Loucy (cell line): ENCODE data around the gene GOT1.

ENCODE experiments used
- H2AFZ ChIP-seq: fragments of 200-600 bp; sonication (generic); 2 replicates; pipeline ENCODE4 v1.6.0; 2016; ENCODE audit warnings: antibody characterized with exemption, mild to moderate bottlenecking, low read length, moderate library complexity
- H3F3A ChIP-seq: fragments of 200-600 bp; 2 replicates; pipeline ENCODE4 v1.6.0; 2016; ENCODE audit warnings: antibody characterized with exemption, low read depth, mild to moderate bottlenecking
- H3K27me3 ChIP-seq: fragments of 200-600 bp; sonication (generic); 2 replicates; pipeline ENCODE4 v1.6.1; 2014; ENCODE audit warnings: low read length, mild to moderate bottlenecking; ENCODE audit not compliant: insufficient read depth, poor library complexity, severe bottlenecking
- H3K36me3 ChIP-seq: fragments of 200-600 bp; sonication (generic); 2 replicates; pipeline ENCODE4 v1.6.1; 2016; ENCODE audit warnings: low read length; ENCODE audit not compliant: insufficient read depth
- H3K4me1 ChIP-seq: fragments of 200-600 bp; sonication (generic); 2 replicates; pipeline ENCODE4 v1.5.1; 2014; ENCODE audit warnings: low read length, mild to moderate bottlenecking; ENCODE audit not compliant: insufficient read depth, poor library complexity, severe bottlenecking
- H3K4me2 ChIP-seq: fragments of 200-600 bp; sonication (generic); 2 replicates; pipeline ENCODE4 v1.6.0; 2014; ENCODE audit warnings: antibody characterized with exemption, low read length, low read depth, mild to moderate bottlenecking; ENCODE audit not compliant: poor library complexity, severe bottlenecking
- H3K4me3 ChIP-seq: fragments of 200-600 bp; sonication (generic); 2 replicates; pipeline ENCODE4 v1.5.1; 2014; ENCODE audit warnings: low read length, mild to moderate bottlenecking, mixed read lengths; ENCODE audit not compliant: poor library complexity, severe bottlenecking
- H3K79me2 ChIP-seq: fragments of 200-600 bp; sonication (generic); 2 replicates; pipeline ENCODE4 v1.6.1; 2014; ENCODE audit warnings: low read length; ENCODE audit not compliant: insufficient read depth
- H3K9ac ChIP-seq: fragments of 200-600 bp; sonication (generic); 2 replicates; pipeline ENCODE4 v1.6.0; 2014; ENCODE audit warnings: mild to moderate bottlenecking, low read depth, low read length, moderate library complexity; ENCODE audit not compliant: poor library complexity, severe bottlenecking
- H3K9me2 ChIP-seq: fragments of 200-600 bp; sonication (generic); replicated peaks from 2 replicates; pipeline ENCODE4 v1.6.1; 2016; ENCODE audit warnings: low read depth, low read length, mixed read lengths
- H3K9me3 ChIP-seq: fragments of 200-600 bp; sonication (generic); 2 replicates; pipeline ENCODE4 v1.6.1; 2014; ENCODE audit warnings: mild to moderate bottlenecking, antibody characterized with exemption, low read length, low read depth; ENCODE audit not compliant: insufficient read depth
- H4K20me1 ChIP-seq: fragments of 200-600 bp; sonication (generic); 2 replicates; pipeline ENCODE4 v1.6.0; 2014; ENCODE audit warnings: antibody characterized with exemption, low read length, mild to moderate bottlenecking; ENCODE audit not compliant: insufficient read depth, poor library complexity, severe bottlenecking
- CTCF ChIP-seq: fragments of 200-600 bp; sonication (generic); conservative IDR thresholded peaks from 2 replicates; pipeline ENCODE4 v1.5.1; 2014; ENCODE audit warnings: mild to moderate bottlenecking, antibody characterized with exemption, low read length
- EZH2phosphoT487 ChIP-seq: fragments of 200-600 bp; IDR thresholded peaks from 2 replicates; pipeline ENCODE4 v1.6.1; 2018; ENCODE audit warnings: antibody characterized with exemption, mild to moderate bottlenecking, moderate library complexity, borderline replicate concordance

Gene GOT1

DNA sequence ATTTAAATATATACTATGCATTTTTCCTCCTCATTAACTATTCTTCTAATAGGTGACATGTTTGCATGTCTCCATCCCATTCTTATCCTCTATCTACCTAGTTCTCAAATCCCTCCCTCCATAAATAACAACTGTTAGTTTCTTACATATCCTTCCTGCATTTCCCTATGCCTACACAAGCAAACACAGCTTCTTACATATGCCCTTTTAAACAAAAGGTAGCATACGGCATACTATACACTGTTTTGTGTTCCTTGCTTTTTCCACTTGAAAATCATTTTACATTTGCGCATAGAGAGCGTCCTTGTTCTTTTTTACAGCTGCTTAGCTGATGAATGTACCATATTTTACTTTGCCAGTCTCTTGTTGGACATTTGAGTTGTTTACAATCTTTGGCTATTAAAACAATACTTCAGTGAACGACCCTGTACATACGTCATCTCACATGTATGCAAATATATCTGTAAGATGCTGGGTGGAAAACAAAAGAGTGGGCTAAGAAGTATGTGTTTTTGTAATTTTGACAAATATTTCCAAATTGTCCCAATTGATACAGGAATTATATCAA, 7.8 kb downstream of the GOT1 start:
- H3K4me2 ChIP-seq: no peak overlapping the region
- H3K9ac ChIP-seq: no peak overlapping the region
- H4K20me1 ChIP-seq: no peaks in the 10 kb centered on the region
- H3K9me2 ChIP-seq: no peaks in the 10 kb centered on the region
- H2AFZ ChIP-seq: no peak overlapping the region
- no peaks in the 10 kb centered on the region for H3F3A ChIP-seq
- no peak overlapping the region for H3K4me3 ChIP-seq
- H3K36me3 ChIP-seq: peaks cover 23% of the 10 kb centered on the region; the same call in 1 of the 2 replicates
- peaks cover 5% of the 10 kb centered on the region; the same call in 1 of the 2 replicates for H3K79me2 ChIP-seq
- peaks cover 2% of the 10 kb centered on the region for H3K4me1 ChIP-seq
- no peaks in the 10 kb centered on the region for H3K27me3 ChIP-seq
- no peaks in the 10 kb centered on the region for H3K9me3 ChIP-seq
- TF ChIP-seq CTCF (no peak), EZH2phosphoT487 (no peak)

DNA sequence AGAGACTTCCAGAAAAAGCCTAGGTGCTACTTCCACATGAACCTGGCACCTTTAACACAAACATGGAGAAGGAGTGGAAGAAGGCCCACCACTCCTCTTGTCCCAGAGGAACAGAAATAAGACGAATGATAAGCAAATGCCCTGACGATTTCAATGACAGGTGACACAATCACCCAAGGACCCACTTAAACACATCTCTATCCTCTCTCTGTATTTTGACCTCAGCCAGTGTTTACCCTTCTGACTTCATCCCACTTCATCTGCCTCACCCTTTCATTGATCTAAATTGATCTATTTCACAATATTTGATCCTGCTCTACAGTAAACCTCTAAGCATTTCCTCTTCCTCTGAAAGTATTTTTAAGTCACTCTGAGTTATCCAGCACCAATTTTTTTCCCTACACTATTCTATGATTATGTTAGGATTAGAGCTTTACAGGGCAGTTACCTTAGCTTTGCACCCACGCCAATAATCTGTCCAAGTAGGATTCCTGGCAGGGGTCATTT, 9.1 kb downstream of the GOT1 start:
- Histone ChIP-seq H3K9ac (no peak overlapping the region), H3K9me2 (no peaks in the 10 kb centered on the region), H3K79me2 (peaks cover 4% of the 10 kb centered on the region; the same call in 1 of the 2 replicates), H3K36me3 (peaks cover 23% of the 10 kb centered on the region; the same call in 1 of the 2 replicates), H3K27me3 (no peaks in the 10 kb centered on the region), H2AFZ (no peak overlapping the region), H3K4me2 (no peak overlapping the region), H3K4me3 (no peak overlapping the region), H3K4me1 (no peaks in the 10 kb centered on the region), H3F3A (no peaks in the 10 kb centered on the region), H3K9me3 (no peaks in the 10 kb centered on the region), H4K20me1 (no peaks in the 10 kb centered on the region)
- TF ChIP-seq CTCF (no peak), EZH2phosphoT487 (no peak)

GRCh38 chr10:99419688-99420087, 10.7 kb downstream of the GOT1 start:
- no peaks in the 10 kb centered on the region for H3K27me3 ChIP-seq
- no peak overlapping the region for H3K9ac ChIP-seq
- H3K4me3 ChIP-seq: no peak overlapping the region
- H3K79me2 ChIP-seq: peaks cover 4% of the 10 kb centered on the region; the same call in 1 of the 2 replicates
- H3K9me2 ChIP-seq: no peaks in the 10 kb centered on the region
- H3K9me3 ChIP-seq: no peaks in the 10 kb centered on the region
- no peak overlapping the region for H3K4me2 ChIP-seq
- no peaks in the 10 kb centered on the region for H3K4me1 ChIP-seq
- TF ChIP-seq EZH2phosphoT487: no peak
- no peak for TF ChIP-seq CTCF
- no peaks in the 10 kb centered on the region for H3F3A ChIP-seq
- no peaks in the 10 kb centered on the region for H4K20me1 ChIP-seq
- H3K36me3 ChIP-seq: peaks cover 23% of the 10 kb centered on the region; the same call in 1 of the 2 replicates
- H2AFZ ChIP-seq: no peak overlapping the region
